HG03378 (cell line): ENCODE results near the gene CYS1.
"Not testable (repeated sequence)": the region's sequence is repeated elsewhere in the genome, so short reads cannot be mapped to it uniquely, and the experiment has no call there.

Experiments used
- ATAC-seq: cut with Tn5 transposase; IDR thresholded peaks from one replicate; pipeline ENCODE4 v1.9.1; 2021; ENCODE audit warnings: mild to moderate bottlenecking, moderate library complexity; ENCODE audit not compliant: unreplicated experiment

Gene CYS1

GRCh38 chr2:10079870-10080535 lies at the start of gene CYS1:
TSS of gene CYS1 (minus strand) at chr2:10080411. CDS start at chr2:10080223, 188 bp downstream.
- no peak for ATAC-seq

GRCh38 chr2:10129490-10129889 lies 49.3 kb upstream of the CYS1 start:
- ATAC-seq, result no peak

- no peak for ATAC-seq
Observed at GRCh38 chr2:10128420-10128819, 48.2 kb upstream of the CYS1 start.

- ATAC-seq, result no peak
Observed at GRCh38 chr2:10126632-10127026, 46.4 kb upstream of the CYS1 start.

- no peak for ATAC-seq
Observed at GRCh38 chr2:10125842-10126631, 45.8 kb upstream of the CYS1 start.

GRCh38 chr2:10124538-10125045 lies 44.4 kb upstream of the CYS1 start:
- ATAC-seq, result no peak

GRCh38 chr2:10123281-10123680 lies 43.1 kb upstream of the CYS1 start:
- no peak for ATAC-seq

- ATAC-seq, result peak; percentile 60
Observed at GRCh38 chr2:10122500-10123280, 42.5 kb upstream of the CYS1 start, which contains the start of gene RRM2. TSS of gene RRM2 (plus strand) at chr2:10122739. CDS start at chr2:10122799, 60 bp downstream.

- no peak for ATAC-seq
Observed at GRCh38 chr2:10120877-10121574, 40.8 kb upstream of the CYS1 start.

- ATAC-seq, result peak; percentile 48
Observed at GRCh38 chr2:10120158-10120876, 40.1 kb upstream of the CYS1 start.

- no peak for ATAC-seq
Observed at GRCh38 chr2:10119601-10120157, 39.5 kb upstream of the CYS1 start.

GRCh38 chr2:10119027-10119325 lies 38.8 kb upstream of the CYS1 start:
- no peak for ATAC-seq

- ATAC-seq, result no peak
Observed at GRCh38 chr2:10109311-10109710, 29.1 kb upstream of the CYS1 start.

GRCh38 chr2:10104906-10105305 lies 24.7 kb upstream of the CYS1 start:
- ATAC-seq, result not testable (repeated sequence)

- ATAC-seq, result no peak
Observed at GRCh38 chr2:10103179-10103578, 23.0 kb upstream of the CYS1 start.

GRCh38 chr2:10101491-10101890 lies 21.3 kb upstream of the CYS1 start:
- no peak for ATAC-seq

- ATAC-seq, result peak; percentile 58
Observed at GRCh38 chr2:10097352-10098148, 17.3 kb upstream of the CYS1 start.

- no peak for ATAC-seq
Observed at GRCh38 chr2:10096641-10097040, 16.4 kb upstream of the CYS1 start.

GRCh38 chr2:10095175-10095574 lies 15.0 kb upstream of the CYS1 start:
- no peak for ATAC-seq
